Umbilical cord (tissue), 2 donors: Measurements from ENCODE around the gene IPO5. TPM values are rescaled to one million over a fixed set of nuclear protein-coding genes. Genes with fewer than 3 reads are reported as not detected.
A peak's percentile ranks its signal among the peaks of the same experiment; 100 is the strongest.

Source experiments
- DNase-seq: peaks from one replicate; pipeline ENCODE4 v3.0.0-alpha.2; 2015; ENCODE audit warnings: low spot score
- total RNA-seq: library from RNA; depleted of rRNA; stranded (reverse); fragments of >200 nt; gene quantifications from one replicate; pipeline ENCODE4 v1.2.3, GENCODE V29; 2014; ENCODE audit warnings: low replicate concordance; ENCODE audit not compliant: insufficient read depth

The IPO5 gene
- 251 TPM for total RNA-seq

GRCh38 chr13:97953376-97953970, at the start of gene IPO5:
TSS of gene IPO5 (plus strand) at chr13:97953675. CDS start at chr13:97976697, 23,022 bp downstream.
- no peak for DNase-seq

DNA sequence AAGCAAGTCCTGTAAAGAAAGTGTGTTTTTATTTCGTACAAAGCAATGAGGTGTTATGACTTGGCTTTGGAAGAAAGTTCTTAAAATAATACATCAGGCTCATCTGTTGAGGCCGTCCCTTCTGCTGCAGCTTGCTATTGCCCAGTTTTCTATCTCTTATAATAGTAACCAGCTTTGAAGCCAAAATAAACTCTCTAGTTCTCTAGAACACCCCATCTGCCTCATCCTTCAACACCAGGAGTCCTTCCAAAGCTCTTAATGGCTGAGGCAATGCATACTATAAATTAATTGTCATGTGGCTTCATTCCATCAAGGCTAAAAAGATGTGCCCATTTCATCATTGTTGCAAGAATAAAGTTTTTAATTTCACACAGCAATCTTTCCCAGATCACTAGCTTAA, 49.4 kb upstream of the IPO5 start:
- no peak for DNase-seq

DNA sequence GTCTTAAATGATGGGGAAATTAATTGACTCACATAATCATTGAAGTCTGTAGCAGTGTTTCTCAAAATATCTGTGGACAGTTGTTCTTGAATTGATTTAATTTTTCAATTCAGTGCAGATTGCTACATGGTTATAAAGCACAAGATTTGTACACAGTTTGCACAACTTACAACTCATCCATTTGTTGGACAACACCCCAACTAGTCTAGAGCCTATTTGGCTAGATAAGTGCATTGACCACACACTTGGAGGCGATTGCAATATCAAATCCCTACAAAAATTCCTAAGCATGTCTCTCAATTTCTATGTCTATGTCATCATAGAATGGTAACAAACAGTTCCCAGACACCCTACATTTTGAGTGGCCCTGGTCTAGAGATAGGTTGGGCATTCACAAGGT, 48.0 kb upstream of the IPO5 start:
- no peak for DNase-seq

GRCh38 chr13:97911311-97912138, 42.0 kb upstream of the IPO5 start:
- DNase-seq: no peak

DNA sequence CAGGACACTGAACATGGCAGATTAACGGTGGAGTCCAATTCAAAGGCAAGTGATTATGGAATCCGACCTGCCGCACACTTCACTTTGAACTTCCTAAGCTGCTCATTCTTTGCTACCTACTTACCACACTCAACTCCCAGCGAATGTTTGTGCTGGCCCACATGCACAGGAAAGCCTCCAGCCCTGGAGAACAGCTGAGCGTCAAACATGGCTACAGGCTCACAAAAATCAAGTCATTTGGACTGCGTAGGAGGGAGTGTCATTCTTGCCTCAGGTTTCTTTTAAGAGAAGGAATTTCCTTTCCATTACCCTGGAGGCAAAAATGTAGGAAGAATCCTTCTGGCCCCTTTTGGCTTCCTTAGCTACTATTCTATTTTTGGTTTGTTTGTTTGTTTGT, 41.3 kb upstream of the IPO5 start:
- DNase-seq: no peak

GRCh38 chr13:97913206-97913605, 40.3 kb upstream of the IPO5 start:
- no peak for DNase-seq

- DNase-seq: no peak
Observed at GRCh38 chr13:97914540-97914939, 38.9 kb upstream of the IPO5 start.

DNA sequence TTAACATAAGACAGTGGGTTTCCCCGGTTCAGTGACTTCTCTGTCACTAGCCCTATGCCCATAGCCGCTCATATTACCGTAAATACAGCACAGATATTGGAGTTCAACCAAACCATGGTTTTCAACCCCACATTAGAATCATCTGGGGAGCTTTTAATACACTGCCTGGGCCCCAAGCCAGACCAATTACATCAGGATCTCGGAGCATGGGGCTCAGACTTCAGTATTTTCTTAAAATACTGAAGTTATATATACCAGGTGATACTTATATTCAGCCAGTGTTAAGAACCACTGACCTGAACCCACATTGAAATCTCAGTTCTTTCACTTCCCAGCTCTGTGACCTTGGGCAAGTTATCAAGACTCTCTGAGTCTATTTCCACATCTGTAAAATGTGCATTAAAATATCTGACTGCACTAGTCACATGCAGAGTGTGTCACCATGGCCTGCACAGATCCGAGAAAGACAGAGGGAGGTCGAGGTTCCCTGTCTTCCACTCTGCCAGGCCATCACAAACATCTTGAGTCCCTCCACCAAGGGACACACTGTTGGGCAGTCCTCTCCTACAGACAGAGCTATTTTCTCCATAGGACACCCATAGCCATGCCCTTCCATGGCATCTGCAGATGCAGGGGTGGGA, 32.2 kb upstream of the IPO5 start:
- peak; percentile 28 for DNase-seq

GRCh38 chr13:97928301-97928700, 25.2 kb upstream of the IPO5 start:
- DNase-seq: no peak

DNA sequence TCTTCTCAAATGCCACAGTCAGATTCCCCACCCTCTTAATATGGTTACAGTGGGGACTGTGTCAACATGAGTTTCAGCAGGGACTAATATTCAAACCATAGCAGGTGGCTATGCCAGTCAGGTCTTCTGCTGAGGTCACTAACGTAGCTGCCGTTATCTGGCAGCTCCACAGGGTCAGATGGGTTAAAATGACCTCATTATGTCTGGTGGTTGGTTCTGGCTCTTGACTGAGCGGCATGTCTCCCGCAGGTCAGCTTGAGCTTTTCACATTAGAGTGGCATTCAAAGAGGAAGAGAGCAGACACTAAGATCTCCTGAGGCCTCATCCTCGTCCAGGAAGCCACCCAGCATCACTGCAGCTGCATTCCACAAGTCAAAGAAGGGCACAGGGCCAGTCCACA, 21.4 kb upstream of the IPO5 start:
- no peak for DNase-seq

GRCh38 chr13:97932647-97933046, 20.8 kb upstream of the IPO5 start:
- DNase-seq: no peak

GRCh38 chr13:97933776-97934175, 19.7 kb upstream of the IPO5 start:
- DNase-seq: no peak

DNA sequence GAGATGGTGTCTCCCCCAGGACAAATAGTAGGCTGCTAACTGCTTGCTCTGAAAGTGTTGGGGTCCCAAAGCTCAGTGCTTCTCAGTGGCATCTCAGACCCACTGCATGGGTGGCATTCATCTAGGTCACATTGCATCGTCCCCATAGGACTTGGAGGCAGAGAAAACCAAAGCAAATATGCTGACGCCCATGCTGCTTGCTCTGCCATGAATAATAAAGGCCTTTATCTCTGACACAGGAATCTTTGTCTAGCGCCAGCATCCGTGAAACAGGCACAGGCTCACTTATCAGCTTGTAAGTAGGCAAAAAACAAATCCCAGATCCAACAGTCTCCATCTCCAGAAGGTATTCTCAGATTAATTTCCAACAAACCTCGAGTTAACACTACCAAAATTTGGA, 18.9 kb upstream of the IPO5 start:
- DNase-seq: peak; percentile 57

GRCh38 chr13:97935071-97935470, 18.4 kb upstream of the IPO5 start:
- peak; percentile 20 for DNase-seq

- peak; percentile 19 for DNase-seq
Observed at GRCh38 chr13:97936036-97936435, 17.4 kb upstream of the IPO5 start.

- no peak for DNase-seq
Observed at GRCh38 chr13:97938706-97939475, 14.6 kb upstream of the IPO5 start.

- DNase-seq: peak; percentile 15
Observed at GRCh38 chr13:97944396-97945029, 9.0 kb upstream of the IPO5 start.

- DNase-seq: peak; percentile 9
Observed at GRCh38 chr13:97945342-97945741, 8.1 kb upstream of the IPO5 start.

DNA sequence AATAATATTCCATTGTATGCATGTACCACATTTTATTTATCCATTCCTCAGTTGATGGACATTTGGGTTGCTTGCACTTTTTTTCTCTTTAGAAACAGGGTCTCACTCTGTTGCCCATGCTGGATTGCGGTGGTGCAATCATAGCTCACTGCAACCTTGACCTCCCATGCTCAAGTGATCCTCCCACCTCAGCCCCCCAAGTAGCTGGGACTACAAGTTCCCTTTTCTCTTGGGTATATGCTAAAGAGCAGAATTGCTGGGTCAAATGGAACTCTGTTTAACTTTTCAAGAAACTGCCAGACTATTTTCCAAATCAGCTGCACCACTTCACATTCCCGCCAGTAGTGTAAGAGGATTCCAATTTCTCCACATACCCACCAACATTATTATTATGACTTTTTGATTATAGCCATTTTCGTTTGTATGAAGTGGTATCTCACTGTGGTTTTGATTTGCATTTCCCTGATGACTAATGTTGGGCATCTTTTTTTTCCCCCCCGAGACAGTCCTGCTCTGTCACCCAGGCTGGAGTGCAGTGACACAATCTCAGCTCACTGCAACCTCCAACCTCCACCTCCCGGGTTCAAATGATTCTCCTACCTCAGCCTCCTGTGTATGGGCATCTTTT, 7.6 kb upstream of the IPO5 start:
- no peak for DNase-seq

DNA sequence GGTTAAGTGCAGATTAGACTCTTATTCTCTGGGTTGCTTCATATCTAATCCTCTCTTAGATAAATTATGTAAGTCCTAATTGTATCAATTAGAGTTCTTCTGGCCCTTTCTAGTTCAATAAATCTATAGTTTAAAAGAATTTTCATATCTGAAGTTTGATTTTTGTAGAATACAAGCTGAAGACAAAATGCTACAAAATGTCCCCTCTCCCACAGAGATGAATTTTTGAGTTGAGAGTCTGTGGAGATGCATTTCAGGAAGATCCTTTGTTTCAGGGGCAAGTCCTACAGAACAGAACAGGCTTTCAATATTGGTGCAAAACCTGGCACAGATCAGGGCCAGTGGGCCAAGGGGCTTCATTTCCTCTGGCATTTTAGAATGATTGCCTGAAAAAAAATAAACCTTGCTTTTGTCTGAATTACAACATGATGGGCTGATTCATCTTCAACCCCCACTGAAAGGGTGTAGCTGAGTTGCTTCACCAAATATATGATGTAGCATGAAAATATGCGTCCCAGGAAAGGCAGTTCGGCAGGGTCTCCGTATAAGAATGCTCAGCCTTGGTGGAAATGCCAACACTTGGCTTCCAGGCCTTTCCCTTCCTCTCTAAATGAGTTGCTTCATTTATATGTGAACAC, 6.4 kb upstream of the IPO5 start:
- DNase-seq: peak; percentile 5

DNA sequence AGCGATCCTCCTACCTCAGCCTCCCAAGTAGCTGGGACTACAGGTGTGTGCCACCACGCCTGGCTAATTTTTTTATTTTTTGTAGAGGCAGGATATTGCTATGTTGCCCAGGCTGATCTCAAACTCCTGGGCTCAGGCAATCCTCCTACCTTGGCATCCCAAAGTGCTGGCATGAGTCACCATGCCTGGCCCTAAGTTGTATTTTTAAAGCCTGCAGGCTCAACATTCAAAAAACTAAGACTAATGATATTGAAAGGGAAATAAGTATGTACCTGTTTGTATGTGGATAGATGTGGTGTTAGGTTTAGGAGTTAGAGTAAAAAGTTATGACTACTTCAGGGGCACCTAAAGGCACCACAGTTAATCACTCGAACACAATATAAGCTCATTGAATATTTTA, 5.4 kb upstream of the IPO5 start:
- no peak for DNase-seq
